Panc1 (cell line): Measurements from ENCODE around the gene PLEKHN1. TPM values are rescaled to one million over a fixed set of nuclear protein-coding genes. Genes with fewer than 3 reads are reported as not detected.
"Not testable (repeated sequence)": the region's sequence is repeated elsewhere in the genome, so short reads cannot be mapped to it uniquely, and the experiment has no call there.

ENCODE experiments used
- ATAC-seq: fragments of 200-7000 bp; cut with Tn5 transposase; 2 replicates; pipeline ENCODE4 v1.9.1; 2020; ENCODE audit warnings: mild to moderate bottlenecking, moderate library complexity
- BruUV-seq: library from RNA; stranded (reverse); fragments of 400-500 nt; replicated peaks from 2 replicates; lab custom pipeline; 2021; lab: Mats Ljungman, UMichigan
- CTCF ChIA-PET: fragments of 300-600 bp; sonication (Branson Sonifier 250); formaldehyde crosslinking; loops from one replicate; lab custom pipeline; 2022; ENCODE audit warnings: antibody characterized with exemption; lab: Charles Lee
- POLR2A ChIA-PET: fragments of 300-600 bp; sonication (Branson Sonifier 250); formaldehyde crosslinking; loops from one replicate; lab custom pipeline; 2022; ENCODE audit warnings: antibody characterized with exemption; lab: Charles Lee
- DNase-seq: peaks from one replicate; pipeline ENCODE4 v3.0.0-alpha.2; 2010; ENCODE audit warnings: low read depth, low spot score
- H3K27ac ChIP-seq: 2 replicates; pipeline ENCODE4 v1.5.1; 2011; ENCODE audit warnings: mild to moderate bottlenecking, low read length, inconsistent platforms
- H3K27me3 ChIP-seq: fragments of 200-500 bp; sonication (Bioruptor generic); 2 replicates; pipeline ENCODE4 v1.6.0; 2014; ENCODE audit warnings: low read length, inconsistent platforms; ENCODE audit not compliant: control insufficient read depth, insufficient read depth
- H3K36me3 ChIP-seq: fragments of 200-500 bp; sonication (Bioruptor generic); 2 replicates; pipeline ENCODE4 v1.5.1; 2014; ENCODE audit warnings: inconsistent platforms, mild to moderate bottlenecking, low read length, moderate library complexity; ENCODE audit not compliant: control insufficient read depth, insufficient read depth
- H3K4me1 ChIP-seq: 2 replicates; pipeline ENCODE4 v1.5.1; 2011; ENCODE audit warnings: inconsistent platforms, mild to moderate bottlenecking, low read length, moderate library complexity; ENCODE audit not compliant: control insufficient read depth, insufficient read depth
- H3K4me3 ChIP-seq, 2 experiments: 2 replicates each; pipeline ENCODE4 v1.5.1; 2011 to 2012; ENCODE audit warnings: low read depth in 2 of 2, low read length in 2 of 2, mild to moderate bottlenecking in 2 of 2, inconsistent platforms in 1 of 2, moderate library complexity in 1 of 2
- H3K9me3 ChIP-seq: fragments of 200-500 bp; sonication (Bioruptor generic); 2 replicates; pipeline ENCODE4 v1.5.1; 2014; ENCODE audit warnings: low read depth, mild to moderate bottlenecking, inconsistent platforms, low read length, moderate library complexity; ENCODE audit not compliant: control insufficient read depth, insufficient read depth
- CTCF ChIP-seq: fragments of 450-650 bp; IDR thresholded peaks from 2 replicates; pipeline ENCODE4 v1.5.1; 2017; ENCODE audit warnings: mild to moderate bottlenecking
- POLR2AphosphoS5 ChIP-seq: IDR thresholded peaks from 2 replicates; pipeline ENCODE4 v1.6.1; 2012; ENCODE audit warnings: mild to moderate bottlenecking, low read depth, low read length, moderate library complexity
- REST ChIP-seq, 2 experiments: IDR thresholded peaks; 2 replicates each; pipeline ENCODE4 v1.6.1; 2011 to 2012; ENCODE audit warnings: low read depth in 2 of 2, control low read depth in 1 of 2, low read length in 1 of 2, mild to moderate bottlenecking in 1 of 2, moderate library complexity in 1 of 2; ENCODE audit not compliant: insufficient read depth in 1 of 2
- SIN3A ChIP-seq: IDR thresholded peaks from 2 replicates; pipeline ENCODE4 v1.6.1; 2012; ENCODE audit warnings: low read depth, mild to moderate bottlenecking, low read length, moderate library complexity, borderline replicate concordance; ENCODE audit not compliant: insufficient read depth
- TCF7L2 ChIP-seq: IDR thresholded peaks from 2 replicates; pipeline ENCODE4 v1.6.1; 2011; ENCODE audit warnings: mild to moderate bottlenecking, low read depth, low read length, inconsistent platforms
- in situ Hi-C: cut with HindIII; loops from 2 replicates; pipeline ENCODE4 v1.10.0; 2016; ENCODE audit warnings: low sequenced_read_pairs, low pct_unique_long_range_greater_than_20kb
- intact Hi-C: fragments of 100-400 bp; cut with micrococcal nuclease; formaldehyde crosslinking; loops from one replicate; pipeline ENCODE4 v1.10.0; 2022; ENCODE audit not compliant: unreplicated experiment
- total RNA-seq: library from RNA; stranded (reverse); gene quantifications from one replicate; pipeline ENCODE4 v1.2.1, GENCODE V29; 2021; ENCODE audit not compliant: unreplicated experiment

Gene PLEKHN1
- total RNA-seq, 1 experiment from 2014 or later, result 9.8 TPM

DNA sequence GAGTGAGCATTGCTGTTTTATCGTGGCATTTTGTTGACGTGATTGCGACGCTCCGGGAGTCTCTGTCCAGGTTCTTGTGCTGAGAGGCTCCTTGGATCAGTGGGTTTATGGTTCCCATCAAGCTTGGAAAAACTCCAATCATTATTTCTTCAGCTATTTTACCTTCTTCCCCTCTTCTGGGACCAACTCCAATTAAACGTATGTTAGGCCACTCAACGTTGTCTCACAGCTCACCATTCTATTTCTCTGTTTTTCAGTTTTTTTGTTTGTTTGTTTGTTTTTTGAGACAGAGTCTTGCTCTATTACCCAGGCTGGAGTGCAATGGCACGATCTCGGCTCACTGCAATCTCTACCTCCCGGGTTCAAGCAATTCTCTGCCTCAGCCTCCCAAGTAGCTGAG is 25.6 kb downstream of the PLEKHN1 start:
- DNase-seq (no peak), ATAC-seq (no peak)
- Histone ChIP-seq H3K27me3 (no peaks in the 10 kb centered on the region), H3K4me3 (no peak overlapping the region), H3K9me3 (no peaks in the 10 kb centered on the region), H3K4me1 (peaks cover 6% of the 10 kb centered on the region), H3K27ac (no peak overlapping the region), H3K36me3 (no peaks in the 10 kb centered on the region)
- ChIA-PET POLR2A (no interaction called here), CTCF (interaction anchor here (0.6 kb wide), 1 partner anchor 27 kb away, joined by 3 read pairs; no protein-coding TSS in a partner anchor)
- TF ChIP-seq TCF7L2, result no peak
- intact Hi-C loops, result no loop called here
- no TSS peak for BruUV-seq
- in situ Hi-C loops, result no loop called here

GRCh38 chr1:992362-992761 is 26.1 kb downstream of the PLEKHN1 start:
- Histone ChIP-seq H3K4me3 (no peak overlapping the region), H3K9me3 (no peaks in the 10 kb centered on the region), H3K27me3 (no peaks in the 10 kb centered on the region), H3K36me3 (no peaks in the 10 kb centered on the region), H3K27ac (no peak overlapping the region), H3K4me1 (peaks cover 11% of the 10 kb centered on the region)
- TF ChIP-seq TCF7L2 (no peak), CTCF (no peak)
- BruUV-seq, result no TSS peak
- no peak for DNase-seq
- intact Hi-C loops, result no loop called here
- ATAC-seq, result no peak
- in situ Hi-C loops, result no loop called here
- POLR2A ChIA-PET, result no interaction called here
- CTCF ChIA-PET, result interaction anchor here (0.6 kb wide), 1 partner anchor 26 kb away, joined by 3 read pairs; no protein-coding TSS in a partner anchor

- CTCF ChIA-PET, result no interaction called here
- DNase-seq, result no peak
- Histone ChIP-seq H3K9me3 (no peaks in the 10 kb centered on the region), H3K27me3 (no peaks in the 10 kb centered on the region), H3K4me1 (peaks cover 16% of the 10 kb centered on the region), H3K4me3 (no peak overlapping the region), H3K36me3 (no peaks in the 10 kb centered on the region), H3K27ac (no peak overlapping the region)
- no TSS peak for BruUV-seq
- in situ Hi-C loops, result no loop called here
- ATAC-seq, result no peak
- intact Hi-C loops, result no loop called here
- no peak for TF ChIP-seq SIN3A
- TF ChIP-seq TCF7L2, result no peak
- no peak for TF ChIP-seq REST (IDR thresholded peaks at IDR 0.05; ENCODE audit: insufficient read depth in 1 of 2, low read depth in 2 of 2, low read length in 1 of 2)
- TF ChIP-seq CTCF, result no peak
- no peak for TF ChIP-seq POLR2AphosphoS5
- POLR2A ChIA-PET, result interaction anchor here (0.6 to 0.8 kb wide), 2 partner anchors 13 to 65 kb away, joined by 3 to 10 read pairs; no protein-coding TSS in a partner anchor
These were observed 27.2 kb downstream of the PLEKHN1 start for GRCh38 chr1:993379-993995.

DNA sequence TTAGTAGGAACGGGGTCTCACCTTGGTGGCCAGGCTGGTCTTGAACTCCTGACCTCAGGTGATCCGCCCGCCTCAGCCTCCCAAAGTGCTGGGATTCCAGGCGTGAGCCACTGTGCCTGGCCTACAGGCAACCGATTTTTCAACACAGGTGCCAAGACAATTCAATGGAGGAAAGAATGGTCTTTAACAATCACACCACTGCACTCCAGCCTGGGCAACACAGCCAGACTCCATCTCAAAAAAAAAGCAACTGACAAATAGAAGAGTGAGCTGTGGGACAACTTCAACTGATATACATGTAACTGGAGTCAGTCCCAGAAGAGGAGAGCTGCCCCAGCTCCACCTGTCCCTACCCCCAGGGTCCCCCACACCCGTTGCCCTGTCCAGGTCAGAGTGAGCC is 28.3 kb downstream of the PLEKHN1 start:
- peaks cover 16% of the 10 kb centered on the region for H3K4me1 ChIP-seq
- ATAC-seq, DNase-seq, H3K9me3 ChIP-seq, H3K36me3 ChIP-seq, CTCF ChIA-PET, H3K27me3 ChIP-seq, POLR2A ChIA-PET, H3K27ac ChIP-seq, in situ Hi-C loops, BruUV-seq, H3K4me3 ChIP-seq, intact Hi-C loops: not testable (repeated sequence)
